IPS-11a (cell line): ENCODE measurements around the gene UBQLN1.
"Not testable (repeated sequence)": the region's sequence is repeated elsewhere in the genome, so short reads cannot be mapped to it uniquely, and the experiment has no call there.

Experiments
- H3K4me3 ChIP-seq: one replicate; pipeline ENCODE4 v1.5.1; 2013; ENCODE audit warnings: low read depth, low read length, control low read depth

UBQLN1 gene

DNA sequence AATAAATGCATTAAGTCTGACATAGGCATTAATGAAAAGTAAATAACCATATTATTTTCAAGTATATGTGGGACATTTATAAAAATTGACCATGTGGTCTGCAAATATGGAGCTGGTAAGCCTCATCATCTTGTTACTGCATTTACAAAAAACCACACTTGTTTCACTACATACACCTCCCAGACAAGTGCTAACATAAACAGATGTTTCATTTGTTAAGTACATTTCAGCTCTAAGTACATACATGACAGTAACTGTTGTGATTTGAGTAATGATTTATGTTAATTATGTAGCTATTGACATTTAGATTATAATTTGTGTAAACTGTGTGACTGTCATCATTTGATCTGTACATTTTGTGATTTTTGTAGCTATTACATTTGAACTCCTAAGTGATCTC is 70.9 kb downstream of the UBQLN1 start:
- H3K4me3 ChIP-seq = no peak overlapping the region

DNA sequence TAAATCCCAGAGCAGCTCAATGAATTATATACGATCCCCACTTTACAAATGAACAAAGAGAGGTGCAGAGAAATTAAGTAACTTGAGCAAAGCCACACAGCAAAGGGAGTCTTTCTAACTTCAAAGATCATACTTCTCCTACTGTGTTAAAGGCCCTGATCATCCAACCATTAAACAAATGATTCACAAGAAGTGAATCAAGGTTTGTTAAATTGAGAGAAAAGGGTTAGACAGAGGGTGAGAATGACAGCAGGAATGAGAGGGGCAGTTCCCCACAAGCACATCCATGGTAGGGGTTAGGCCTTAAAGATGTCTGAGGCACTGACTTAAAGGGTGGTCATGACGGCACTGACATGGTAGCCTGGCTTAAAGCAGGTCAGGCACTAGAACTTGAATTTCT is 74.1 kb downstream of the UBQLN1 start:
- H3K4me3 ChIP-seq = no peak overlapping the region

DNA sequence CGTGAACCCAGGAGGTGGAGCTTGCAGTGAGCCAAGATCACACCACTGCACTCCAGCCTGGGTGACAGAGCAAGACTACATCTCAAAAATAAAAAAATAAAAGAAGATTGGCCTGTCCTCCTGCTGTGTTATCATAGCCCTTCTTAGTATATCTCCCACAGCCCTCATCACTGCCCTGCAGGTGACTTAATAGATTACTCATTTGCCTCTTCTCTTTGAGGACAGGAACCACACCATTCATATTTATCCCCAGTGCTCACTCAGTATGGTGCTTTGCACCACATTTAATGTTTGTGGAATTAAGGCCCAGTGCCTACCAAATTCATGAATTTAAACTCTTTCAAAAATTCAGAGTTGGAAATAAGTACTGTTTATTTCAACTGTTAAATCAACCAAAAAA is 74.5 kb downstream of the UBQLN1 start:
- no peak overlapping the region for H3K4me3 ChIP-seq

DNA sequence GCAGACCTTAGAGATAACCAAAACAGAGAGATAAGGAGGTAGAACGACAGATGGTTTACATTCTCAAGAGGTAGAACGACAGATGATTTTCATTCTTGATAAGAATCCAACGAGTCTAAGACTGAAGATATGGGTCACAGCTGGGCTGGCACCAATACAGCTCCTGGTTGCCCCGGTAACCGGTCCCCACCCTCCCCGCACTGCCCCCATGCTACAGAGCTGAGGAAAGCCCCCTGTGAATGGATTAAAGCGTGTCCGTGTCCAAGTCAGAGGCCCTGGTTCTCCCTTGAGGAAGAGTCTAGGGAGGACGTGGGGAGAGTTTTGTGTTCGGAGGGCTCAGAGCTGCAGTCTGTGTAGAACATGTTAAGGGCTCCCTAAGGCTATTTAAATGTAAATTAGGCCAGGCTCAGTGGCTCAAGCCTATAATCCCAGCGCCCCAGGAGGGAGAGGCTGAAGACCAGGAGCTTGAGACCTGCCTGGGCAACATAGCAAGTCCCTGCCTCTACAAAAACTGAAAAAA is 76.8 kb downstream of the UBQLN1 start:
- no peak overlapping the region for H3K4me3 ChIP-seq

DNA sequence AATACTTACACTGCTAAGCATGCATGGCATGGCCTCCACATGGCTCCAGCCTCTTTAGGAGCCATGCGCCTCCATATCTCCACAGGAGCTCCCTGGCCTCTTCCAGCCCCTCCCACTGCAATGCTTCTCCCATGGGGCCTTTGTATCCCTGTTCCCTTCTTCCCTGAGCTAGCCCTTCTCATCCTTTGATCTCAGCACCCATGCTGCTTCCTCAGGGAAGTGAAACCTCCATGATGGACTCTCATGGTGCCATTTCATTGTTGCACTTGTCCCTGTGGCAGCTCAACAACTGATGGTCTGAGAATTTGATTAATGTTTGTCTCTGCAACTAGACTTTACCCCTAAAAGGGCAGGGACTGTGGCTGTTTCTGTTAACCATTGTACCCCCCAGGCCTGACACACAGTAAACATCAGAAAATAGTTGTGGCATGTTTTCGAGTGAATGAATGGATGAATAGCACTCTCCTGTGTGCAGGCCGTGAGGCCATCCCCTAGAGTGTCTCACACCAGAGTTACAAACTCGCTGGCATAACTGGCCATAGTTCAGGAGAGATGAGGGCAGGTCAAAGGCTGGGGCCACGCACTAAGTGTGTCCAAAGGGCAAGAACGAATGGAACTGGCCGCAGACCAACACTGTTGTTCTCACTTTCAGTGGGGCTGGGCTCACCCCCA is 78.2 kb downstream of the UBQLN1 start:
- H3K4me3 ChIP-seq = no peak overlapping the region

GRCh38 chr9:83628540-83628939 is 79.2 kb downstream of the UBQLN1 start:
- no peak overlapping the region for H3K4me3 ChIP-seq

- no peak overlapping the region for H3K4me3 ChIP-seq
Measured at GRCh38 chr9:83625178-83625577, 82.6 kb downstream of the UBQLN1 start.

DNA sequence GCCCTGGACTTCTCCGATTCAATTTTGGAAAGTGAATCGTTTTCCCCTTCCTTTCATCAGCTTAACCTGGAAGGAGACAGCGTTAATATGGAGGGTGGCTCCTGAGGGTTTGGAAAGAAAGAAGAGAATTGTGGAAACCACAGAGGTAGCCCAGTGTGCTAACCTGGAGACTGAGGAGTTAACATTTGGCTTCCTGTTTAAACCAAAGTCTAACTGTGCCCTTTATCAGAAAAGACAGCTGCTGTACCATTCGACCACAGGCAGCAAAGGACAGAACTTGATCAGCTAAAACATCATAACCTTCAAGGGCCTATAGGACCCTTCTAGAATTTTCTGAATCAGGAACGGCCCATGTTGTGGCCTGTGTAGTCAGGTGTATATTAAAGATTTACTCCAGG is 84.1 kb downstream of the UBQLN1 start:
- H3K4me3 ChIP-seq = peak overlapping the region; percentile 66

DNA sequence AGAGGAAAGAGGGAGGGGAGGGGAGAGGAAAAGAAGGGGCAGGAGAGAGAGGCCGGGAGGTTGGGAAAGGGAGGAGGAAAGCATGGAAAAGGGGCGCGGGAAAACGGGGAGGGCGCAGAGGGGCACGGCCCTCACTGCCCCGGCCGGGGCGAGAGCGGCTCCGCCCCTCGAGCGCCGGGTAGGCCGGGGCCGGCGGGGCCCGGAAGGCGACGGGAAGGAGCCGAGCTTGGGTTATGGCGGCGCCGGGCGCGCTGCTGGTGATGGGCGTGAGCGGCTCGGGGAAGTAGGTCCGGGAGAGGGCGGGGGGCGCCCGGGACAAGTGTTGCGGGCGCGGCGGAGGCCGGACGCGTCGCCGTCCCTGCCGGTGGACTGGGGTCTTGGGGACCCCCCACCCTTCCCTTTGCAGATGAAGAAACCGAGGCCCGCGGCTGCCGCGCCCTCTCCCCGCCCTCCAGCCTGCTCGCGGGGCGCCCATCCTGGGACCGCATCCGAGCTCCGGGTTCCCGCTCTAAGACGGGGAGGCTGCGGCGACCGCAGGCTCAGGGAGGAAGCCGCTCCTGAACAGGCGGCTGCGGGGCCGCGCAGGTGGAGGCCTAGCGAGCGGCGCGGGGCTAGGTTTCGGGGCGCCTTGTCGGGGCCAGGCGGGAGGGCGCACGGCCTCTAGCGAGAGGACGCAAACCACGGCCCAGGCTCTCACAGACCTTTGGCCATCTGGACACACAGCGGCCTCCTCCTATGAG is 84.6 kb downstream of the UBQLN1 start, which contains the start of gene IDNK:
Gene IDNK (plus strand): TSS at position 205 of the 740 bp plus-strand sequence. CDS start 29 bp downstream, at position 234.
- peak within 1 kb of the TSS; percentile 66 for H3K4me3 ChIP-seq

DNA sequence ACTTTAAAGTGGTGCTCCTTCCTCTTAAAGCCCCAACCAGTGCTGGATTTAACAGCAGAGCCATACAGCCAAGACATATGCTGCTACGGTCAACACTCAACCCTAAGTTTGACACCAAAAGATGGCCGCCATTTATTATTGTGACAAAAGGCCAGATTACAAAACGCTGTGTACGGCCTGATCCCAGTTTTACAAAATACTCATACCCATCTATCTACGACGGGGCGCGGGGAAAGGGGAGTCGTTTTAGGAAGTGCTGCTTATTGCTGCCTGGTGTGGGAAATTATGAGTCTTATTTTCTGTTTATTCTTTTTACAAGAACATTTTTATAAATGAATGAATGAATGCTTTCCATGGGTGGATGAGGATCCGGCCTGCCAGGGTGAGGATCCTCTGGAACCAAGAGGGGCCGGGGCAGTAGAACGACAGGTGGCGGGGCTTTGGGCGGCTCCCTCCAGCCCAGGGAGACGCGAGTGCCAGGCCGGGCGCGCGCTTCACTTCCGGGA is 85.3 kb downstream of the UBQLN1 start:
- peak overlapping the region; percentile 66 for H3K4me3 ChIP-seq

- no peak overlapping the region for H3K4me3 ChIP-seq
Measured at GRCh38 chr9:83620841-83621636, 86.7 kb downstream of the UBQLN1 start.

DNA sequence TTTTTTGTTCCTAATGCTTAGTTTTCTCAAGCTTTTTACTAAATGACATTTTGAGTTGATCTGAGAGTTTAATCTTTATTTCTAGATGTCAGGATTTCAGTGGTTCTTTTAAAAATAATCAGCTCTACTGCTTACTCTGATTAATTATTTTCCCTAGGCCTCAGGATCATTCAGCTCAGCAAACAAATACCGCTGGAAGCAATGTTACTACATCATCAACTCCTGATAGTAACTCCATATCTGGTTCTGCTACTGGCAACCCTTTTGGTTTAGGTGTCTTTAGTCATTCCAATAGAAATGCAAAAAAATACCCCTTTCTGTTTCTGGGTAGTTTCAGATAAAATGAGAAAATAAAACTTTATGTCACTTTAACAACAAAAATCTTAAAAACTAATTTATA is 90.5 kb downstream of the UBQLN1 start:
- H3K4me3 ChIP-seq = no peak overlapping the region

DNA sequence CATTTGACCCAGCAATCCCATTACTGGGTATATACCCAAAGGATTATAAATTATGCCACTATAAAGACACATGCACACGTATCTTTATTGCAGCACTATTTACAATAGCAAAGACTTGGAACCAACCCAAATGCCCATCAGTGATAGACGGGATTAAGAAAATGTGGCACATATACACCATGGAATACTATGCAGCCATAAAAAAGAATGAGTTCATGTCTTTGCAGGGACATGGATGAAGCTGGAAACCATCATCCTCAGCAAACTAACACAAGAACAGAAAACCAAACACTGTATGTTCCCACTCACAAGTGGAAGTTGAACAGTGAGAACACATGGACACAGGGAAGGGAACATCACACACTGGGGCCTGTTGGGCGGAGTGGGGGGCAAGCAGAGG is 94.5 kb downstream of the UBQLN1 start:
- not testable (repeated sequence) for H3K4me3 ChIP-seq
